Spleen (tissue), 7 donors: ENCODE results near the gene PSMB2.

ENCODE experiments used
- POLR2A ChIP-seq, 3 donors: fragments of 450-650 bp; IDR thresholded peaks; one replicate each; pipeline ENCODE4 v1.5.1; 2017; ENCODE audit warnings: antibody characterized with exemption in 3 of 3, mild to moderate bottlenecking in 1 of 3
- TF ChIP-seq, protein P1 (sequence below), 11 experiments: fragments of 200-600 bp in 7 of 11; fragments of 450-650 bp in 4 of 11; sonication (generic) in 4 of 11; IDR thresholded peaks in 8 of 11; conservative IDR thresholded peaks in 3 of 11; 1 replicate in 7 of 11; 2 replicates in 4 of 11; pipeline versions ENCODE4 v1.4.0 to v1.8.0; 2016 to 2021; ENCODE audit warnings: antibody characterized with exemption in 11 of 11, inconsistent platforms in 4 of 11, mild to moderate bottlenecking in 1 of 11
- donor health status: DM: no; HTN: no; CAD: no; lungs with moderate emphysema.
- donor health status: DM: no; HTN: no; CAD: no.
- donor health status: DM: no; HTN: no; CAD: no.

DNA sequence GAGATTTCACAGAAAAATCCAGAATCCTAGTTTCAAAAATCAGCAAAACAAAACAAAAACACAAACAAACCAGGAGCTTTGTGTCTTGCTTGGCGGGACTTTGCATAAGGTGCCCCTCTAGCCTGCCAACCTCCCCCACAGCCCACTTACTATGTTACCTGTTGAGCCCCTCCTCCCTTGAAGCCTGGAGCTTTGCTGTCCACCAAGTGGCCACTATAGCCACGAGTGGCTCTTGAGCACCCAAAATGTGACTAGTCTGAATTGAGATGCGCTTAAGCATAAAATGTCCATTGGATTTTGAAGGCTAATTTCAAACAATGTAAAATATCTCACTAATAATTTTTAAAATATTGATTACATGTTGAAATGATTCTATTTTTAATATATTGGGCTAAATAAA is 56.0 kb downstream of the PSMB2 start:
- no peak for TF ChIP-seq POLR2A (IDR thresholded peaks at IDR 0.05)
- TF ChIP-seq, protein P1, sequence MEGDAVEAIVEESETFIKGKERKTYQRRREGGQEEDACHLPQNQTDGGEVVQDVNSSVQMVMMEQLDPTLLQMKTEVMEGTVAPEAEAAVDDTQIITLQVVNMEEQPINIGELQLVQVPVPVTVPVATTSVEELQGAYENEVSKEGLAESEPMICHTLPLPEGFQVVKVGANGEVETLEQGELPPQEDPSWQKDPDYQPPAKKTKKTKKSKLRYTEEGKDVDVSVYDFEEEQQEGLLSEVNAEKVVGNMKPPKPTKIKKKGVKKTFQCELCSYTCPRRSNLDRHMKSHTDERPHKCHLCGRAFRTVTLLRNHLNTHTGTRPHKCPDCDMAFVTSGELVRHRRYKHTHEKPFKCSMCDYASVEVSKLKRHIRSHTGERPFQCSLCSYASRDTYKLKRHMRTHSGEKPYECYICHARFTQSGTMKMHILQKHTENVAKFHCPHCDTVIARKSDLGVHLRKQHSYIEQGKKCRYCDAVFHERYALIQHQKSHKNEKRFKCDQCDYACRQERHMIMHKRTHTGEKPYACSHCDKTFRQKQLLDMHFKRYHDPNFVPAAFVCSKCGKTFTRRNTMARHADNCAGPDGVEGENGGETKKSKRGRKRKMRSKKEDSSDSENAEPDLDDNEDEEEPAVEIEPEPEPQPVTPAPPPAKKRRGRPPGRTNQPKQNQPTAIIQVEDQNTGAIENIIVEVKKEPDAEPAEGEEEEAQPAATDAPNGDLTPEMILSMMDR (IDR thresholded peaks at IDR 0.05 in 8 of 11, conservative IDR thresholded peaks at IDR 0.05 in 3 of 11), result no peak
